Spleen (tissue), 11 donors: ENCODE measurements around the gene LRBA. TPM values are rescaled to one million over a fixed set of nuclear protein-coding genes. Genes with fewer than 3 reads are reported as not detected.
"Not testable (repeated sequence)": the region's sequence is repeated elsewhere in the genome, so short reads cannot be mapped to it uniquely, and the experiment has no call there.

ENCODE experiments used
- DNase-seq: peaks from one replicate; pipeline ENCODE4 v3.0.0-alpha.2; 2020
- H3K27ac ChIP-seq, 8 donors: fragments of 200-600 bp; sonication (generic) in 7 of 8; 1 replicate in 4 of 8; 2 replicates in 4 of 8; pipeline versions ENCODE4 v1.5.0 to v1.8.0; 2016 to 2021; ENCODE audit warnings: inconsistent platforms in 4 of 8, mild to moderate bottlenecking in 4 of 8, moderate library complexity in 1 of 8
- H3K27me3 ChIP-seq, 7 donors: fragments of 200-600 bp; sonication (generic) in 6 of 7; replicated peaks in 1 of 7; 1 replicate in 4 of 7; 2 replicates in 3 of 7; pipeline versions ENCODE4 v1.5.0 to v1.8.0; 2016 to 2021; ENCODE audit warnings: inconsistent platforms in 3 of 7, mild to moderate bottlenecking in 1 of 7
- H3K36me3 ChIP-seq, 6 donors: fragments of 200-600 bp; sonication (generic) in 5 of 6; 1 replicate in 4 of 6; 2 replicates in 2 of 6; pipeline versions ENCODE4 v1.5.0 to v1.8.0; 2016 to 2021; ENCODE audit warnings: inconsistent platforms in 2 of 6
- H3K4me1 ChIP-seq, 6 donors: fragments of 200-600 bp; sonication (generic) in 5 of 6; 1 replicate in 3 of 6; 2 replicates in 3 of 6; pipeline versions ENCODE4 v1.5.0 to v1.8.0; 2016 to 2021; ENCODE audit warnings: inconsistent platforms in 3 of 6
- H3K4me3 ChIP-seq, 8 donors: fragments of 200-600 bp; sonication (generic) in 7 of 8; 1 replicate in 4 of 8; 2 replicates in 4 of 8; pipeline versions ENCODE4 v1.5.0 to v1.8.0; 2016 to 2021; ENCODE audit warnings: inconsistent platforms in 4 of 8, mild to moderate bottlenecking in 4 of 8, moderate library complexity in 2 of 8
- H3K9me3 ChIP-seq, 8 donors: fragments of 200-600 bp; sonication (generic) in 7 of 8; 1 replicate in 4 of 8; 2 replicates in 4 of 8; pipeline versions ENCODE4 v1.5.0 to v1.8.0; 2016 to 2021; ENCODE audit warnings: inconsistent platforms in 4 of 8
- CTCF ChIP-seq, 11 experiments: fragments of 200-600 bp in 7 of 11; fragments of 450-650 bp in 4 of 11; sonication (generic) in 4 of 11; IDR thresholded peaks in 8 of 11; conservative IDR thresholded peaks in 3 of 11; 1 replicate in 7 of 11; 2 replicates in 4 of 11; pipeline versions ENCODE4 v1.4.0 to v1.8.0; 2016 to 2021; ENCODE audit warnings: antibody characterized with exemption in 11 of 11, inconsistent platforms in 4 of 11, mild to moderate bottlenecking in 1 of 11
- POLR2A ChIP-seq, 3 donors: fragments of 450-650 bp; IDR thresholded peaks; one replicate each; pipeline ENCODE4 v1.5.1; 2017; ENCODE audit warnings: antibody characterized with exemption in 3 of 3, mild to moderate bottlenecking in 1 of 3
- POLR2AphosphoS5 ChIP-seq, 3 donors: sonication (generic); formaldehyde crosslinking; IDR thresholded peaks; one replicate each; pipeline ENCODE4 v1.5.1; 2017; ENCODE audit warnings: antibody characterized with exemption in 3 of 3
- WGBS, 5 donors: extraction: QIAGEN DNeasy Blood & Tissue Kit in 3 of 5; methylation state at CpG; one replicate each; pipeline versions ENCODE4 v1.1.5 to v1.1.7; 2013 to 2018; 5-methylcytosine and 5-hydroxymethylcytosine counted together
- intact Hi-C: fragments of 100-400 bp; cut with DNase I; formaldehyde crosslinking; loops from one replicate; pipeline ENCODE4 v1.15.0; 2023; ENCODE audit warnings: low total_unique reads
- polyA plus RNA-seq, 3 donors: library from polyadenylated mRNA; stranded (reverse); fragments of 200-250 nt; gene quantifications; one replicate each; pipeline ENCODE4 v1.2.1, GENCODE V29; 2013
- total RNA-seq, 7 donors: library from RNA; depleted of rRNA in 3 of 7; stranded (reverse); fragments of >200 nt in 3 of 7; fragmentation: NEBNext Ultra II Directional in 4 of 7; extraction: Animal tissue kit (Norgen Biotek cat#: 25700) in 4 of 7; gene quantifications; one replicate each; pipeline versions ENCODE4 v1.1.0 to v1.2.1, GENCODE V29; 2016 to 2021
- donor health status: healthy with polysubstance abuse.
- donor health status: DM: no; HTN: no; CAD: no; lungs with moderate emphysema.
- donor health status: DM: no; HTN: no; CAD: no.
- donor health status: Bipolar disorder and iron deficiency.
- donor health status: healthy.
- donor health status: DM: no; HTN: no; CAD: no.
- donor health status: DM: yes; HTN: yes; CAD: no.

LRBA gene
- total and polyA plus RNA-seq, 10 donors: 8.2 to 84.9 (median 50.5) TPM

GRCh38 chr4:151034829-151035228, 19.7 kb upstream of the LRBA start:
- Histone ChIP-seq H3K36me3 (no peaks in the 10 kb centered on the region), H3K4me3 (no peak overlapping the region), H3K9me3 (no peaks in the 10 kb centered on the region), H3K27me3 (no peaks in the 10 kb centered on the region), H3K4me1 (peaks cover 0 to 6% (median 0%) of the 10 kb centered on the region in 6 donors), H3K27ac (no peak overlapping the region)
- TF ChIP-seq CTCF (IDR thresholded peaks at IDR 0.05 in 8 of 11, conservative IDR thresholded peaks at IDR 0.05 in 3 of 11) (no peak), POLR2AphosphoS5 (IDR thresholded peaks at IDR 0.05) (no peak), POLR2A (IDR thresholded peaks at IDR 0.05) (no peak)
- WGBS, 5 donors: 43 to 58% (median 50%) methylated on average over 2 of the region's 2 CpGs
- DNase-seq: no peak
- intact Hi-C loops: no loop called here

DNA sequence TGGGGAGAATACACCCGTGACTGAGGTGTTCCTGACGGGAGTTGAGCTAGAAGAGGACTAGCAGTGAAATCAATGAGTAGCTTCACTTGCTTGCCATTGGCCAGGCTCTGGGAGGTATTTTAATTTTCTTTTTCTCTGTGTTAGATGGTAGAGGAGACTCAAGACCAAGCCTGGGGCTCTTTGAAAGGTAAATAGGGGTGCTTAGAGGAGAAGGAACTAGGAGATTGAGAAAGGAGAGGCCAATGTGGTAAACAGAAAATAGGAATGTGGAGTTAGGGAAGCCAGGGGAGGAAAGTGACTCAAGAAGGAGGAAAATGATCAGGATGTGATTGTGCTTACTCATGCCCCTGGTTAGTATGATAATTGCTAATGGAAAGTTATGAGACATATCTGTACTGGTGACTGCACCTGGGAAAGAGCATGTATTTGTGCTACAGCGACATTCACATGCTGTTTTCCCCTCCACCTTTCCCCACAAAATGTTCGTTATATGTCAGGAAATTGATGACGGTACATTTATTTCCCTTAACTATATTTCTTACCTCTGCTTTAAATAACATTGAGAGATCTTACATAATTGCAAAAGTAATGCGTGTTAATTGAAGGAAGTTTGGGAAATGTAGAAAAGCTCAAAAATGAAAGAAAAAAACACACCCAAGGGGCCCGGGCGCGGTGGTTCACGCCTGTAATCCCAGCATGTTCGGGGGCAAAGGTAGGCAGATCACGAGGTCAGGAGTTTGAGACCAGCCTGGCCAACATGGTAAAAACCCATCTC, 16.9 kb upstream of the LRBA start:
- peak overlapping the region in 1 of 8 donors; percentile 35 for H3K4me3 ChIP-seq
- H3K27ac ChIP-seq: no peak overlapping the region
- peaks cover 0 to 6% (median 0%) of the 10 kb centered on the region in 6 donors for H3K4me1 ChIP-seq
- intact Hi-C loops: no loop called here
- TF ChIP-seq POLR2AphosphoS5 (IDR thresholded peaks at IDR 0.05): no peak
- TF ChIP-seq POLR2A (IDR thresholded peaks at IDR 0.05): no peak
- no peak for TF ChIP-seq CTCF (IDR thresholded peaks at IDR 0.05 in 8 of 11, conservative IDR thresholded peaks at IDR 0.05 in 3 of 11)
- no peak for DNase-seq
- no peaks in the 10 kb centered on the region for H3K27me3 ChIP-seq
- no peaks in the 10 kb centered on the region for H3K9me3 ChIP-seq
- H3K36me3 ChIP-seq: no peaks in the 10 kb centered on the region
- WGBS, 5 donors: 26 to 44% (median 35%) methylated on average over 11 to 12 of the region's 12 CpGs

GRCh38 chr4:151029537-151029936, 14.5 kb upstream of the LRBA start:
- Histone ChIP-seq H3K27ac (no peak overlapping the region), H3K27me3 (no peaks in the 10 kb centered on the region), H3K4me3 (no peak overlapping the region), H3K9me3 (no peaks in the 10 kb centered on the region), H3K36me3 (no peaks in the 10 kb centered on the region), H3K4me1 (peaks cover 0 to 6% (median 0%) of the 10 kb centered on the region in 6 donors)
- no peak for DNase-seq
- intact Hi-C loops: no loop called here
- WGBS, 5 donors: 85 to 93% (median 90%) methylated on average over 10 of the region's 10 CpGs
- TF ChIP-seq POLR2A (IDR thresholded peaks at IDR 0.05) (no peak), CTCF (IDR thresholded peaks at IDR 0.05 in 8 of 11, conservative IDR thresholded peaks at IDR 0.05 in 3 of 11) (no peak), POLR2AphosphoS5 (IDR thresholded peaks at IDR 0.05) (no peak)

DNA sequence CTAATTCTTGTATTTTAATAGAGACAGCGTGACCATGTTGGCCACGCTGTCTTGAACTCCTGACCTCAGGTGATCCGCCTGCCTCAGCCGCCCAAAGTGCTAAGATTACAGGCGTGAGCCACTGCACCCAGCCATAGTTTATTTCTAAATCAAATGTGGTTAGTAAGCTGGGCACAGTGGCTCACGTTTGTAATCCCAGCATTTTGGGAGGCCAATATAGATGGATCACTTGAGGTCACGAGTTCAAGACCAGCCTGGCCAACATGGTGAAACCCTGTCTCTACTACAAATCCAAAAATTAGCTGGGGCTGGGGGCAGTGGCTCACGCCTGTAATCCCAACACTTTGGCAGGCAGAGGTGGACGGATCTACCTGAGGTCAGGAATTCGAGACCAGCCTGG, 13.9 kb upstream of the LRBA start:
- H3K27ac ChIP-seq, H3K4me1 ChIP-seq, H3K9me3 ChIP-seq, H3K4me3 ChIP-seq, DNase-seq, H3K27me3 ChIP-seq, H3K36me3 ChIP-seq, intact Hi-C loops: not testable (repeated sequence)
- WGBS, 5 donors: 78 to 90% (median 81%) methylated on average over 10 of the region's 10 CpGs
